K562 (cell line): ENCODE results near the gene RELL1. TPM values are rescaled to one million over a fixed set of nuclear protein-coding genes. Genes with fewer than 3 reads are reported as not detected.

Experiments used
- ATAC-seq: fragments of 200-7000 bp; cut with Tn5 transposase; 3 replicates; pipeline ENCODE4 v1.9.1; 2020; ENCODE audit warnings: moderate library complexity
- BruUV-seq: library from RNA; stranded (reverse); fragments of 400-500 nt; replicated peaks from 2 replicates; lab custom pipeline; 2021; lab: Mats Ljungman, UMichigan
- CTCF ChIA-PET: fragments of 300-600 bp; formaldehyde crosslinking; extraction: SDS; loops from one replicate; lab custom pipeline; 2021; ENCODE audit warnings: low intra/inter-chr PET ratio; lab: Yijun Ruan, JAX
- POLR2A ChIA-PET: fragments of 300-600, 350-650 bp; sonication (Branson Sonifier 250); formaldehyde crosslinking; extraction: SDS; loops from one replicate; lab custom pipeline; 2021; ENCODE audit warnings: antibody characterized with exemption, inconsistent platforms; lab: Yijun Ruan, JAX
- DNase-seq, 4 experiments: peaks; one replicate each; pipeline versions ENCODE4 v3.0.0 to v3.0.0-alpha.2; 2011 to 2018; ENCODE audit warnings: low spot score in 3 of 4, mixed read lengths in 3 of 4; ENCODE audit errors: extremely low read depth in 1 of 4
- FAIRE-seq: peaks from 2 replicates; lab custom pipeline; 2011; peaks lifted over from hg19 to GRCh38; lab: Jason Lieb, UNC
- H2AFZ ChIP-seq: 2 replicates; pipeline ENCODE4 v1.6.0; 2011; ENCODE audit warnings: low read depth, low read length, control low read depth, inconsistent platforms
- H3K27ac ChIP-seq: fragments of 200-600 bp; 3 replicates; pipeline ENCODE4 v1.8.0; 2011; ENCODE audit warnings: low read depth, mild to moderate bottlenecking, control low read depth, inconsistent platforms, low read length, moderate library complexity, mixed read lengths; ENCODE audit errors: extremely low read depth
- H3K27me3 ChIP-seq, 2 experiments: fragments of 300-600 bp in 1 of 2; 2 replicates in 1 of 2; 3 replicates in 1 of 2; pipeline versions ENCODE4 v1.6.0 to v1.8.0; 2011; ENCODE audit warnings: inconsistent platforms in 2 of 2, low read length in 2 of 2, mild to moderate bottlenecking in 1 of 2, mixed read lengths in 1 of 2, moderate library complexity in 1 of 2; ENCODE audit not compliant: control insufficient read depth in 2 of 2, insufficient read depth in 2 of 2
- H3K36me3 ChIP-seq: fragments of 300-600 bp; 3 replicates; pipeline ENCODE4 v1.8.0; 2011; ENCODE audit warnings: mild to moderate bottlenecking, low read length, inconsistent platforms; ENCODE audit not compliant: control insufficient read depth, insufficient read depth
- H3K4me1 ChIP-seq, 2 experiments: fragments of 200-600 bp in 1 of 2; replicated peaks in 1 of 2; 2 replicates in 1 of 2; 3 replicates in 1 of 2; pipeline versions ENCODE4 v1.5.1 to v1.8.0; 2011; ENCODE audit warnings: inconsistent platforms in 2 of 2, low read length in 2 of 2, mild to moderate bottlenecking in 1 of 2, mixed read lengths in 1 of 2, moderate library complexity in 1 of 2; ENCODE audit not compliant: control insufficient read depth in 2 of 2, insufficient read depth in 2 of 2
- H3K4me2 ChIP-seq: 2 replicates; pipeline ENCODE4 v1.6.1; 2011; ENCODE audit warnings: low read length, control low read depth, inconsistent platforms, mixed read lengths; ENCODE audit not compliant: insufficient read depth
- H3K4me3 ChIP-seq: fragments of 200-600 bp; sonication (generic), shearing (Covaris generic); 2 replicates; pipeline ENCODE4 v1.5.1; 2016; ENCODE audit warnings: control low read depth, inconsistent platforms
- H3K79me2 ChIP-seq: fragments of 200-600 bp; 3 replicates; pipeline ENCODE4 v1.8.0; 2011; ENCODE audit warnings: low read length, inconsistent platforms; ENCODE audit not compliant: control insufficient read depth, insufficient read depth
- H3K9ac ChIP-seq, 2 experiments: 2 replicates each; pipeline versions ENCODE4 v1.6.0 to v1.6.1; 2011; ENCODE audit warnings: low read depth in 2 of 2, low read length in 2 of 2, control low read depth in 1 of 2, inconsistent platforms in 1 of 2, mild to moderate bottlenecking in 1 of 2, mixed read lengths in 1 of 2; ENCODE audit not compliant: insufficient read depth in 1 of 2
- H3K9me1 ChIP-seq: one replicate; pipeline ENCODE4 v1.6.0; 2011; ENCODE audit warnings: inconsistent platforms, mild to moderate bottlenecking, low read length, moderate library complexity; ENCODE audit not compliant: control insufficient read depth, insufficient read depth
- H3K9me3 ChIP-seq: replicated peaks from 2 replicates; pipeline ENCODE4 v1.5.1; 2011; ENCODE audit warnings: low read depth, low read length, inconsistent platforms; ENCODE audit not compliant: control insufficient read depth, insufficient read depth
- H4K20me1 ChIP-seq: replicated peaks from 2 replicates; pipeline ENCODE4 v1.6.1; 2011; ENCODE audit warnings: low read length, inconsistent platforms, mixed read lengths; ENCODE audit not compliant: control insufficient read depth, insufficient read depth
- CBX2 ChIP-seq: fragments of 200-600 bp; sonication (generic); IDR thresholded peaks from one replicate; pipeline ENCODE4 v1.6.1; 2012; ENCODE audit warnings: mild to moderate bottlenecking, low read length, inconsistent platforms; ENCODE audit not compliant: insufficient read depth, poor library complexity, severe bottlenecking
- CEBPG ChIP-seq, 3 experiments: fragments of 200-800 bp in 1 of 3; sonication (Bioruptor generic) in 1 of 3; sonication (generic) in 1 of 3; formaldehyde crosslinking in 1 of 3; IDR thresholded peaks in 2 of 3; conservative IDR thresholded peaks in 1 of 3; 2 replicates each; pipeline versions ENCODE4 v1.6.1 to v1.8.0; 2016 to 2022; ENCODE audit warnings: missing compliant biosample characterization in 2 of 3, missing genetic modification characterization in 2 of 3, mild to moderate bottlenecking in 1 of 3, missing genetic modification reagents in 1 of 3
- DMBX1 ChIP-seq: fragments of 250-450 bp; sonication (Bioruptor Pico); IDR thresholded peaks from 2 replicates; pipeline ENCODE4 v1.8.0; 2022; ENCODE audit warnings: inconsistent platforms, mild to moderate bottlenecking, moderate library complexity, borderline replicate concordance
- ELF1 ChIP-seq: fragments of 200-800 bp; sonication (Bioruptor generic); IDR thresholded peaks from 2 replicates; pipeline ENCODE4 v1.6.1; 2016; ENCODE audit warnings: missing genetic modification characterization, missing compliant biosample characterization
- NEUROD1 ChIP-seq: fragments of 150-350 bp; IDR thresholded peaks from 2 replicates; pipeline ENCODE4 v1.6.1; 2014; ENCODE audit warnings: borderline replicate concordance, low read length, low read depth; ENCODE audit not compliant: partially characterized antibody
- SAP30 ChIP-seq: fragments of 200-600 bp; sonication (generic); IDR thresholded peaks from 2 replicates; pipeline ENCODE4 v1.6.1; 2012; ENCODE audit warnings: borderline replicate concordance, low read depth, mild to moderate bottlenecking, moderate library complexity, low read length, control low read depth, inconsistent platforms; ENCODE audit not compliant: insufficient read depth, poor library complexity, severe bottlenecking
- SMARCC2 ChIP-seq: fragments of 450-650 bp; IDR thresholded peaks from 2 replicates; pipeline ENCODE4 v1.6.1; 2017; ENCODE audit warnings: antibody characterized with exemption, moderate library complexity, mild to moderate bottlenecking, low read depth
- ZFP1 ChIP-seq: fragments of 450-650 bp; formaldehyde crosslinking; IDR thresholded peaks from 2 replicates; pipeline ENCODE4 v1.4.0; 2020; ENCODE audit warnings: mild to moderate bottlenecking, mixed read lengths
- WGBS: fragments of 100-300 bp; shearing (Covaris generic); methylation state at CpG from one replicate; pipeline ENCODE4 v1.1.6; 2016; ENCODE audit warnings: low coverage, mixed read lengths; ENCODE audit not compliant: insufficient coverage; ENCODE audit errors: missing lambda C conversion rate; 5-methylcytosine and 5-hydroxymethylcytosine counted together
- in situ Hi-C: fragments of 300-500 bp; cut with MboI; formaldehyde crosslinking; loops from 4 replicates; pipeline ENCODE4 v1.15.0; 2018; ENCODE audit warnings: inconsistent platforms, mixed read lengths
- intact Hi-C: fragments of 100-400 bp; cut with micrococcal nuclease; formaldehyde crosslinking; loops from 2 replicates; pipeline ENCODE4 v1.14.2; 2022
- polyA plus RNA-seq, 8 experiments: library from polyadenylated mRNA; depleted of rRNA in 4 of 8; stranded (reverse) in 5 of 8; unstranded in 3 of 8; fragments of >200 nt; fragmentation: Nextera tagmentation in 2 of 8; fragmentation: Illumina TruSeq in 1 of 8; extraction: Ambion mirVana in 2 of 8; extraction: Trizol in 1 of 8; gene quantifications; 2 replicates each; pipeline versions ENCODE4 v1.2.1 to v1.2.3, GENCODE V29; 2011 to 2014; ENCODE audit warnings: inconsistent platforms in 1 of 8, missing spikeins in 1 of 8
- total RNA-seq, 7 experiments: library from RNA; depleted of rRNA in 6 of 7; stranded (reverse); fragments of >200 nt in 6 of 7; fragmentation: Illumina TruSeq in 2 of 7; extraction: Trizol in 2 of 7; gene quantifications; 2 replicates each; pipeline versions ENCODE4 v1.2.1 to v1.2.3, GENCODE V29; 2011 to 2021; ENCODE audit warnings: low replicate concordance in 1 of 7
- TF ChIP-seq, protein P1 (sequence below): fragments of 250-450 bp; sonication (Bioruptor Pico); IDR thresholded peaks from 2 replicates; pipeline ENCODE4 v1.5.0; 2021; ENCODE audit warnings: mild to moderate bottlenecking, moderate library complexity
- TF ChIP-seq, protein P2 (sequence below): fragments of 450-650 bp; IDR thresholded peaks from 2 replicates; pipeline ENCODE4 v1.6.1; 2016; ENCODE audit warnings: mild to moderate bottlenecking
- TF ChIP-seq, protein P3 (sequence below): IDR thresholded peaks from 3 replicates; pipeline ENCODE4 v1.6.1; 2011; ENCODE audit warnings: borderline replicate concordance, mild to moderate bottlenecking; ENCODE audit not compliant: insufficient read length, insufficient read depth
- TF ChIP-seq, protein P4 (sequence below): fragments of 450-650 bp; formaldehyde crosslinking; IDR thresholded peaks from 2 replicates; pipeline ENCODE4 v1.4.0; 2020; ENCODE audit warnings: mild to moderate bottlenecking, moderate library complexity

Gene RELL1
- total and polyA plus RNA-seq, 9 of the 15 experiments (the other 6 are each of a cell fraction or from before 2014, with no cell fraction given): 0.06 to 3.5 (median 1.7) TPM; not detected in 1

DNA sequence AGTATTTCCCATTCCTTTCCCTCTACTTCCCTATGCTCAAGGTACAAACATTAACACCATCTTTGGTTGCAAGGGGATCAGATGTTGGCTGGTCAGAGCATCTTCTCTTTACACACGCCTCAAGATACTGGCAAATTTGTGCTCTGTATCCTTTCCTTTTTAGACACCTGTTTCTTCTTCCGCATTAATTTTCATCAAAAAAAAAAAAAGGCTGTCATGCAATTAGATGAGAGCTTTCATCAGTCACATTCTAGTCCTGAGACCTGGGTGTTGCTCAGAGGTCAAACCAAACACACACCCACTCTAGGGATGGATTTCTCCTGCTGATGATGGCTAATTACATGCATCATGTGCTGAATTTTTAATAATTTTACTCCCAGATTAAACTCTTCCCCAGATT lies 2.0 kb downstream of the RELL1 start:
- Histone ChIP-seq H3K9me1 (no peaks in the 10 kb centered on the region), H3K36me3 (no peaks in the 10 kb centered on the region), H3K4me1 (peaks cover 9 to 14% of the 10 kb centered on the region in 2 experiments; a peak in 4 of 5 replicates), H3K27ac (no peak overlapping the region), H3K4me2 (no peak overlapping the region), H3K79me2 (no peaks in the 10 kb centered on the region), H3K4me3 (no peak overlapping the region), H3K27me3 (no peaks in the 10 kb centered on the region; a peak in 1 of 5 replicates), H2AFZ (no peak overlapping the region), H4K20me1 (no peaks in the 10 kb centered on the region), H3K9ac (no peak overlapping the region), H3K9me3 (no peaks in the 10 kb centered on the region)
- intact Hi-C loops: loop anchor here (10.0 kb wide), 1 partner anchor 79 kb away; no protein-coding TSS in a partner anchor
- ATAC-seq: no peak
- 64% methylated on average over 2 of the region's 2 CpGs for WGBS
- ChIA-PET POLR2A (no interaction called here), CTCF (no interaction called here)
- BruUV-seq: no TSS peak
- in situ Hi-C loops: no loop called here
- FAIRE-seq: no peak
- DNase-seq: no peak
- TF ChIP-seq, protein P1, sequence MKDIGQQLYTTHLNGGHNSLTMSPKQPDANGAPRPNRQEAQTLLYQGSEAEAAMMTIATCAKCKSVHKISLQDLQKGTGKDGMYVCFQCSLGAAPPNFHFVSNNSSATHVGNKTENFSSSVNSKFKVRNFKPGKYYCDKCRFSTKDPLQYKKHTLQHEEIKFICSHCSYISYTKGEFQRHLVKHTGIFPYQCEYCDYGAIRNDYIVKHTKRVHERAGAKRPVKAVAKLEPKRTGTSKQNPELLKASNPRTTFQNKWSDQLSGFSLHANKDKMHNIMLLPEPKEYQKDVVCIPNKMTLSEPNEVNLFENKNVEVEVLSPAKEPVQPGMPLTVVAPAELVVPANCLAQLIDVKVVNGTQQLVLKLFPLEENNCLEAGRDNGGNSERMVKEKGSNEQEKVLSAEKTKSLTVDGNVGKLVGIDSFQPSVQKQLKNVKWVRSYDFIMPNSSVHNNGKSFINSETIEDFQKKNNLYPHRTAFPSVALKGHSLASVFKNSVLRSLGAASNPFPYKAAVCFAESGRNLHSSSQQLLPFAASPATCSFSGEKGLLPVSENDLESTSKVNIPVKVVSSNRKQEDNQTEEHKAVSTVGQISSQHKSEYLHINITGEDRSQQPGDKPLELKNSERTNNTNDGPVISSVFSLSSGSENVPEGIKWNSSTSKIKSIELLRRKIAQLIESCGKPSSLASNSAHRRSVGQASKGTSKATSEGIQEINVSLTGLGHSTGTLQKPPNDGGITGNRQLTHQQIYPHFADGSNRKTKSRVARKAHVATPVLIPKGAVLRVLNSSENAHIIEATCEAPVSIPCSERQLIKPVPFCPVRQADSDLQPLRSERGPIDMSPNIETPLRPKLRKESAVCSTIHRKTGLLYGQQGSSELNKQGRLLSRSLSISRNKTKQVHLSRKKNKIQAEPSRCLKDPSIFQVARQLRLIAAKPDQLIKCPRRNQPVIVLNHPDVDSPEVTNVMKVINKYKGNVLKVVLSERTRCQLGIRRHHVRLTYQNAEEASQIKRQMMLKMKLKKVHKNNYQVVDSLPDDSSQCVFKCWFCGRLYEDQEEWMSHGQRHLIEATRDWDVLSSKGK (CRISPR knock-in tag): no peak
- TF ChIP-seq CBX2 (no peak), CEBPG (CRISPR knock-in tag; IDR thresholded peaks at IDR 0.05) (no peak), CEBPG (tag; conservative IDR thresholded peaks at IDR 0.05 in 1 of 2, IDR thresholded peaks at IDR 0.05 in 1 of 2) (no peak), SMARCC2 (no peak), DMBX1 (CRISPR knock-in tag) (no peak), ZFP1 (CRISPR knock-in tag) (no peak), ELF1 (tag) (no peak), SAP30 (no peak), NEUROD1 (no peak)
- TF ChIP-seq, protein P2, sequence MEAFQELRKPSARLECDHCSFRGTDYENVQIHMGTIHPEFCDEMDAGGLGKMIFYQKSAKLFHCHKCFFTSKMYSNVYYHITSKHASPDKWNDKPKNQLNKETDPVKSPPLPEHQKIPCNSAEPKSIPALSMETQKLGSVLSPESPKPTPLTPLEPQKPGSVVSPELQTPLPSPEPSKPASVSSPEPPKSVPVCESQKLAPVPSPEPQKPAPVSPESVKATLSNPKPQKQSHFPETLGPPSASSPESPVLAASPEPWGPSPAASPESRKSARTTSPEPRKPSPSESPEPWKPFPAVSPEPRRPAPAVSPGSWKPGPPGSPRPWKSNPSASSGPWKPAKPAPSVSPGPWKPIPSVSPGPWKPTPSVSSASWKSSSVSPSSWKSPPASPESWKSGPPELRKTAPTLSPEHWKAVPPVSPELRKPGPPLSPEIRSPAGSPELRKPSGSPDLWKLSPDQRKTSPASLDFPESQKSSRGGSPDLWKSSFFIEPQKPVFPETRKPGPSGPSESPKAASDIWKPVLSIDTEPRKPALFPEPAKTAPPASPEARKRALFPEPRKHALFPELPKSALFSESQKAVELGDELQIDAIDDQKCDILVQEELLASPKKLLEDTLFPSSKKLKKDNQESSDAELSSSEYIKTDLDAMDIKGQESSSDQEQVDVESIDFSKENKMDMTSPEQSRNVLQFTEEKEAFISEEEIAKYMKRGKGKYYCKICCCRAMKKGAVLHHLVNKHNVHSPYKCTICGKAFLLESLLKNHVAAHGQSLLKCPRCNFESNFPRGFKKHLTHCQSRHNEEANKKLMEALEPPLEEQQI: no peak
- TF ChIP-seq, protein P3, sequence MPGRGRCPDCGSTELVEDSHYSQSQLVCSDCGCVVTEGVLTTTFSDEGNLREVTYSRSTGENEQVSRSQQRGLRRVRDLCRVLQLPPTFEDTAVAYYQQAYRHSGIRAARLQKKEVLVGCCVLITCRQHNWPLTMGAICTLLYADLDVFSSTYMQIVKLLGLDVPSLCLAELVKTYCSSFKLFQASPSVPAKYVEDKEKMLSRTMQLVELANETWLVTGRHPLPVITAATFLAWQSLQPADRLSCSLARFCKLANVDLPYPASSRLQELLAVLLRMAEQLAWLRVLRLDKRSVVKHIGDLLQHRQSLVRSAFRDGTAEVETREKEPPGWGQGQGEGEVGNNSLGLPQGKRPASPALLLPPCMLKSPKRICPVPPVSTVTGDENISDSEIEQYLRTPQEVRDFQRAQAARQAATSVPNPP: no peak
- TF ChIP-seq, protein P4, sequence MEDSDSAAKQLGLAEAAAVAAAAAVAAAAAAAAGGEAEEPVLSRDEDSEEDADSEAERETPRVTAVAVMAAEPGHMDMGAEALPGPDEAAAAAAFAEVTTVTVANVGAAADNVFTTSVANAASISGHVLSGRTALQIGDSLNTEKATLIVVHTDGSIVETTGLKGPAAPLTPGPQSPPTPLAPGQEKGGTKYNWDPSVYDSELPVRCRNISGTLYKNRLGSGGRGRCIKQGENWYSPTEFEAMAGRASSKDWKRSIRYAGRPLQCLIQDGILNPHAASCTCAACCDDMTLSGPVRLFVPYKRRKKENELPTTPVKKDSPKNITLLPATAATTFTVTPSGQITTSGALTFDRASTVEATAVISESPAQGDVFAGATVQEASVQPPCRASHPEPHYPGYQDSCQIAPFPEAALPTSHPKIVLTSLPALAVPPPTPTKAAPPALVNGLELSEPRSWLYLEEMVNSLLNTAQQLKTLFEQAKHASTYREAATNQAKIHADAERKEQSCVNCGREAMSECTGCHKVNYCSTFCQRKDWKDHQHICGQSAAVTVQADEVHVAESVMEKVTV (CRISPR knock-in tag): no peak
